GM18870 (cell line): Measurements from ENCODE around the gene IFT25.

Source experiments
- ATAC-seq: cut with Tn5 transposase; IDR thresholded peaks from one replicate; pipeline ENCODE4 v1.9.1; 2021; ENCODE audit warnings: moderate library complexity; ENCODE audit not compliant: unreplicated experiment

Gene IFT25

GRCh38 chr1:53930932-53931331 is 14.6 kb downstream of the IFT25 start:
- no peak for ATAC-seq

GRCh38 chr1:53929246-53929960 is 16.1 kb downstream of the IFT25 start:
- ATAC-seq: no peak

- no peak for ATAC-seq
Observed at GRCh38 chr1:53927376-53927881, 18.1 kb downstream of the IFT25 start.

GRCh38 chr1:53919675-53920066 is 25.8 kb downstream of the IFT25 start:
- no peak for ATAC-seq

- no peak for ATAC-seq
Observed at GRCh38 chr1:53918343-53918742, 27.2 kb downstream of the IFT25 start.

- no peak for ATAC-seq
Observed at GRCh38 chr1:53913352-53914033, 32.0 kb downstream of the IFT25 start.

- no peak for ATAC-seq
Observed at GRCh38 chr1:53911442-53911841, 34.1 kb downstream of the IFT25 start.

- ATAC-seq: no peak
Observed at GRCh38 chr1:53909946-53910345, 35.6 kb downstream of the IFT25 start.

GRCh38 chr1:53906121-53906520 is 39.4 kb downstream of the IFT25 start:
- no peak for ATAC-seq

- ATAC-seq: no peak
Observed at GRCh38 chr1:53905509-53905908, 40.0 kb downstream of the IFT25 start.

GRCh38 chr1:53902235-53903138 is 43.0 kb downstream of the IFT25 start:
- no peak for ATAC-seq

- no peak for ATAC-seq
Observed at GRCh38 chr1:53899708-53900107, 45.8 kb downstream of the IFT25 start.

- no peak for ATAC-seq
Observed at GRCh38 chr1:53899206-53899628, 46.3 kb downstream of the IFT25 start.

GRCh38 chr1:53896635-53897229 is 48.8 kb downstream of the IFT25 start:
- no peak for ATAC-seq

- ATAC-seq: no peak
Observed at GRCh38 chr1:53895421-53895820, 50.1 kb downstream of the IFT25 start.

GRCh38 chr1:53894644-53895043 is 50.9 kb downstream of the IFT25 start:
- no peak for ATAC-seq

- ATAC-seq: no peak
Observed at GRCh38 chr1:53893999-53894636, 51.4 kb downstream of the IFT25 start, which contains the start of gene DIO1. Gene DIO1 (plus strand): TSS chr1:53894187. CDS start chr1:53894211, 24 bp downstream.

- ATAC-seq: no peak
Observed at GRCh38 chr1:53892911-53893310, 52.6 kb downstream of the IFT25 start.

- no peak for ATAC-seq
Observed at GRCh38 chr1:53891678-53892077, 53.8 kb downstream of the IFT25 start.

GRCh38 chr1:53891018-53891417 is 54.5 kb downstream of the IFT25 start:
- no peak for ATAC-seq
